NCI-H2227 (cell line): ENCODE data around the gene DOCK2.
A peak's percentile ranks its signal among the peaks of the same experiment; 100 is the strongest.
"Not testable (repeated sequence)": the region's sequence is repeated elsewhere in the genome, so short reads cannot be mapped to it uniquely, and the experiment has no call there.

ENCODE experiments used
- DNase-seq: peaks from one replicate; lab custom pipeline; 2025; ENCODE audit not compliant: unreplicated experiment; lab: John Stamatoyannopoulos, UW

The DOCK2 gene

GRCh38 chr5:169785771-169786618 lies 148.9 kb downstream of the DOCK2 start:
- DNase-seq: no peak

- no peak for DNase-seq
Observed at GRCh38 chr5:169788168-169788567, 151.1 kb downstream of the DOCK2 start.

- no peak for DNase-seq
Observed at GRCh38 chr5:169789417-169789940, 152.4 kb downstream of the DOCK2 start.

- DNase-seq: no peak
Observed at GRCh38 chr5:169791251-169791650, 154.2 kb downstream of the DOCK2 start.

- DNase-seq: no peak
Observed at GRCh38 chr5:169795338-169795737, 158.3 kb downstream of the DOCK2 start.

- DNase-seq: no peak
Observed at GRCh38 chr5:169796731-169797130, 159.7 kb downstream of the DOCK2 start.

GRCh38 chr5:169797577-169797976 lies 160.5 kb downstream of the DOCK2 start:
- no peak for DNase-seq

DNA sequence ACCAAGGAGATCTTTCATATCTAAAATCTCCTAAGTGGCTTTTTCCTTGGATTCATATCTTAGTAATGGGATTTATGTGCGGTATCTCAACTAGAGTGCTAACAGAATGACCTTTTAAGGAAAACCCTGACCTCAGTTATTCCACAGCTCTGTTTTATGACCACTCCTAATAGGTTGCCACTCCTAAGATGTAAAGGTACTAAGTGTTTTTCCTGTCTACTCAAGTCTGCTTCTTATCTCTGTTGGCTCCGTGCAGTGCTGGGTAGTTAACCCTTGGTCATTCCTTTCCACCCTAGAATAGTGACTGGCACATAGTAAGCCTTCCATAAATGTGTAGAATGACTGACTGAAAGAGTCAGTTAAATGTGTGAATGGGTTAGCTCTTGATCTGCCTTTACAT lies 161.4 kb downstream of the DOCK2 start:
- no peak for DNase-seq

DNA sequence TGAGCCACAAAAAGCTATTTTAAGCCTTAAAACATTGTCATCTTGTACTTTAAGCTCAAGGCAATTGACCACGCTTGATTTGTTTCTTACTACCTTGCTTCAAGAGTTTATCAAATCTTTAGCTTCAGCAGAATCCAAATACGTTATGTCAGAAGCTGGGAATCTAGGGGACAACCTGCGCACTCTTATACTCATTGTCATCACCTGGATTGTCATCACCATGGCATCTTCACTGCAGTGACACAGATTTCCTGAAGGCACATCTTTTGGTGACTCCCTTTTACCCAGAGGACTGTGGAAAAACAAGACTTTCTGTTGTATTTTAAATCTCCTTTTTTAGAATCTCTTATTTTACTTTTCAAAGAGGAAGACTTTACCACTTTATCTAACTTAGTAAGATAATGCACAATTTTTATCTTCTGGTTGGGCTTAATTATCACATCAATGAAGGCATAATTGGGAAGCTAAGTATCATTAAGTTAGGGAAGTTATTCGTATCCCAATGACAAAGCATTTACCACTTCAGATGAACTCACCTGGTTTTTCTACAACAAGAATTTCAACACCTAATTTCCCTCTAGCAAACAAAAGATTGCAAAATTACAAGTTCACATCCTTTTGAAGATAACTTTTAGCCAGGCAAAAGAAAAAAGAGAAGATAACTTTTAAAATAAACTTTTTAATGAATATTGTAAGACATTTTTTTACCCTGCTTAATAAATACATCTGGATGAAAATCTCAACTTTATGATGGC lies 162.0 kb downstream of the DOCK2 start:
- no peak for DNase-seq

DNA sequence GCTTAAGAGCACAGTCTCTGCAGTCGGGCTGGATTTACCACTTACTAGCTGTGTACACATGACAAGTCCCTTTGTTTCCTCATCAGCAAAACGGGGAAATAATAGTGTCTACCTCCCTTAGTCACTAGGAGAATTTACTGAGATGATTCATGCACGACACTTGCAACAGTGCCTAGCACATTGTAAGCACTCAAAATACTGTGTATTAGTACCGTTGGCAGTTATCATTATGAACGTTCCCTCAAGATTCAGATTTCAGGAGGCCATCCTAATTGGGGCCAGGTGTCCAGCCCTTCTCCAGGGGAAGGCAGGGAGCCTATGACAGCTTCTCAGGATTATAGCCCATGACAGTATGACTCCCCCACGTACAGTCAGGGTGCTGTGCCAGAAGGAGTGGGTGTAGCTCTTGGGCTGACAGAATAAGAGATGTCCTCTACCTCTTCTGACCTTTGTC lies 164.3 kb downstream of the DOCK2 start:
- DNase-seq: no peak

DNA sequence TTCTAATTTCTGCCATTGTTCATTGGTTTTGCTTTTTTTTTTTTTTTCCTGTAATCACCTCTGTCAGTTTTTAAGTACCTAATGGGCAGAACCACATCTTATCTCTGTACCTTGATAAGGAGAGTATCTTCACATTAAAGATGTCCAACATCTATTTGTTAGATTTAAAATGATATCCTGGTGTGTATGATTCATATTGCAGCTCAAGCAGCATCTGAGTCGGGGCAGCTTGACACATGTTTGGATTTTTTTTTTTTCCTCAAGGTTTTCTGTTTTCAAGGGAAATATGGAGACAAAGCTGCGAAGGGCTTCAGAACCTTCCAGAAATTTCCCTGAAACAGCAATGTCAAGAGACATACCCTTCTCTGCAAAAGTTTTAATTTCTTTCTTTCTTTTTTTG lies 164.7 kb downstream of the DOCK2 start:
- DNase-seq: no peak

GRCh38 chr5:169803077-169803981 lies 166.3 kb downstream of the DOCK2 start:
- DNase-seq: no peak

GRCh38 chr5:169804861-169805260 lies 167.8 kb downstream of the DOCK2 start:
- DNase-seq: no peak

GRCh38 chr5:169805527-169805934 lies 168.5 kb downstream of the DOCK2 start:
- DNase-seq: no peak

DNA sequence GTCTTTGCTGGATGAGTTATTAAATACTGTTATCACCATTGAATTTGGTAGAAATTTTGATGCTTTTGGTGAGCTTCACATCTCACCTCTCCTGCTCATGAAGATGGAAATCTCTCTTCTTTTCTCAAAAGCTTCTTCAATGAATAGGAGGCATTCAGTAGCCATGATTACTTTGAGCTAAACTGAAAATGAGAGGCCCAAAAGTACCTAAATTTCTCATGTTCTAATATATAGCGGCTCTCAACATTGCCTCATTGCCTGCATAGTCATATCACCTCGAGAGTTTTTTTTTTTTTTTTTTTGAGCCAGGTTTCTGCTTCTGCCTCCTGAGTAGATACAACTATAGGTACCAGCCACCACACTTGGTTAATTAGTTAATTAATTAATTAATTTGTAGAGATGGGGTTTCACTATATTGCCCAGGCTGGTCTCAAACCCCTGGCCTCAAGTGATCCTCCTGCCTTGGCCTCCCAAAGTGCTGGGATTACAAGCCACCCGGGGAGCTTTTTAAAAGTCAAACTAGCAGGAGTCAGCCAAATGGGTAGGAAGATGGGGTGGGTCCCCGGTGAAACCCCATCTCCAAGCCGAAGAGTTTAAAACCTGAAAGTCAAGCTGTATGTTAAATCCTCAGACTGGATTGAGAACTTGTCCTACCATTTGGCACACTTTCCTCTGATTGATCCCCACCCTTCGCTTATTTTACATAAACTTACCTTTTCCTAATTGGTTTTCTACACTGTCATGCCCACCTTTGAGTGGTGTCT lies 169.0 kb downstream of the DOCK2 start:
- no peak for DNase-seq

GRCh38 chr5:169808118-169808581 lies 171.1 kb downstream of the DOCK2 start:
- peak; percentile 33 for DNase-seq

DNA sequence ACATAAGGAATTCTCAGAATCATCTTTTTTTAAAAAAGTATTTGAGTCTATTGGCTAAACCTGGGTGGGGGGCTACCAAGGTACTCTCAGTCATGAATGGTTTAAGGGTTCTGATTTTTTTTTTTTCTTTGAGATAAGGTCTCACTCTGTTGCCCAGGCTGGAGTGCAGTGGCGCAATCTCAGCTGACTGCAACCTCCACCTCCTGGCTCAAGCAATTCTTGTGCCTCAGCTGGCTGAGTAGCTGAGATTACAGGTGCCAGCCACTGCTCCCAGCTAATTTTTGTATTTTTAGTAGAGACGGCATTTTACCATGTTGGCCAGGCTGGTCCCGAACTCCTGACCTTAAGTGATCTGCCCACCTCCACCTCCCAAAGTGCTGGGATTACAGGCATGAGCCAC lies 171.8 kb downstream of the DOCK2 start:
- DNase-seq: not testable (repeated sequence)

DNA sequence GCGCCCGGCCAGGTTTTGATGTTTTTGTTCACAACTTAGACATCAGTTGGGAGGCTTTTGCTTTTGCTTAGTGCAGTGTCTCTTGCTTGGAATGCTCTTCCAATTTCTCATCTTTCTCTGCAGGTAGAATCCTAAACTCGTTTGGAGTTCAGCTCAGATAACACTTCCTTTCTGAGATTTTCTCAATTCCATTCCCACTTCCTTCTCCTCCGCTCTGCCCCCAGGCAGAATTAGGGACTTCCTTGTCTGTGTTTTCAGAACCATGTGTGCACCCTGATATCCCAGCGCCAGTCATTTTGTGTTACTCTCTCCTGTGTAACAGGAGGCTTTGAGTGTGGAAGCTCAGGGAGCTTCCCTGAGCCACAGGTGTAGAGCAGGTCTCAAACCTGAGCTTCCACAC lies 172.2 kb downstream of the DOCK2 start:
- no peak for DNase-seq

GRCh38 chr5:169810524-169810923 lies 173.4 kb downstream of the DOCK2 start:
- DNase-seq: no peak

DNA sequence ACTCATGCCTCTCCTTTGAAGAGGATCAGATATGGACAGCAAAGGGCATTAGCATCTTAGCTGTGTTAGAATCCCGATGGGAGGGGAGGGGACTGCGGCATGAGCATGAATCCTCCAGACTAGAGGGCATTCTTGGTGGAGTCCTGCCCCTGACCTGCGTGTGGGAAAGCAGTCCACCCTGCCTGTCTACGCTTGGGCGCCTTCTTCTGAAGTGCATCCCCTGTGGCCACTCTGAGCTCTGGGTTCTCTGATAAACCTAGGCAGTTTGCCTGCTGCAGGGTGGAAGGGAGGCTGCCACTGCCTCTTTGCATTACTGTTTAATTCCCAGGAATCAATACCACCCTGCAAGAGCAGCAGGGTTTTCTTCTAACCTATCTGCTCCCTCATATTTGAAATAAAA lies 173.9 kb downstream of the DOCK2 start:
- DNase-seq: no peak
